Left ventricle myocardium inferior (tissue), 1 donor: ENCODE measurements around the gene NUCB1. TPM values are rescaled to one million over a fixed set of nuclear protein-coding genes. Genes with fewer than 3 reads are reported as not detected.
"Not testable (repeated sequence)": the region's sequence is repeated elsewhere in the genome, so short reads cannot be mapped to it uniquely, and the experiment has no call there.

Experiments
- DNase-seq: peaks from one replicate; pipeline ENCODE4 v3.0.0-alpha.2; 2020
- H3K27ac ChIP-seq: fragments of 200-600 bp; replicated peaks from 2 replicates; pipeline ENCODE4 v1.8.0; 2021
- H3K27me3 ChIP-seq: fragments of 200-600 bp; 2 replicates; pipeline ENCODE4 v1.8.0; 2021; ENCODE audit warnings: low read depth
- H3K36me3 ChIP-seq: fragments of 200-600 bp; 2 replicates; pipeline ENCODE4 v1.8.0; 2021
- H3K4me1 ChIP-seq: fragments of 200-600 bp; 2 replicates; pipeline ENCODE4 v1.8.0; 2021
- H3K4me3 ChIP-seq: fragments of 200-600 bp; 2 replicates; pipeline ENCODE4 v1.8.0; 2021; ENCODE audit warnings: mild to moderate bottlenecking, moderate library complexity
- H3K9me3 ChIP-seq: fragments of 200-600 bp; replicated peaks from 2 replicates; pipeline ENCODE4 v1.8.0; 2021
- intact Hi-C: fragments of 100-400 bp; cut with micrococcal nuclease; formaldehyde crosslinking; loops from one replicate; pipeline ENCODE4 v1.11.0; 2022
- total RNA-seq: library from RNA; stranded (reverse); fragmentation: NEBNext Ultra II Directional; extraction: Animal tissue kit (Norgen Biotek cat#: 25700); gene quantifications from one replicate; pipeline ENCODE4 v1.2.1, GENCODE V29; 2021
- TF ChIP-seq, protein P1 (sequence below): fragments of 200-600 bp; IDR thresholded peaks from 2 replicates; pipeline ENCODE4 v1.8.0; 2021; ENCODE audit warnings: antibody characterized with exemption, mild to moderate bottlenecking, borderline replicate concordance
- donor health status: DM: no; HTN: yes; CAD: no; lungs with severe emphysema.

NUCB1 gene
- total RNA-seq, 1 donor from 2014 or later, result 221 TPM

DNA sequence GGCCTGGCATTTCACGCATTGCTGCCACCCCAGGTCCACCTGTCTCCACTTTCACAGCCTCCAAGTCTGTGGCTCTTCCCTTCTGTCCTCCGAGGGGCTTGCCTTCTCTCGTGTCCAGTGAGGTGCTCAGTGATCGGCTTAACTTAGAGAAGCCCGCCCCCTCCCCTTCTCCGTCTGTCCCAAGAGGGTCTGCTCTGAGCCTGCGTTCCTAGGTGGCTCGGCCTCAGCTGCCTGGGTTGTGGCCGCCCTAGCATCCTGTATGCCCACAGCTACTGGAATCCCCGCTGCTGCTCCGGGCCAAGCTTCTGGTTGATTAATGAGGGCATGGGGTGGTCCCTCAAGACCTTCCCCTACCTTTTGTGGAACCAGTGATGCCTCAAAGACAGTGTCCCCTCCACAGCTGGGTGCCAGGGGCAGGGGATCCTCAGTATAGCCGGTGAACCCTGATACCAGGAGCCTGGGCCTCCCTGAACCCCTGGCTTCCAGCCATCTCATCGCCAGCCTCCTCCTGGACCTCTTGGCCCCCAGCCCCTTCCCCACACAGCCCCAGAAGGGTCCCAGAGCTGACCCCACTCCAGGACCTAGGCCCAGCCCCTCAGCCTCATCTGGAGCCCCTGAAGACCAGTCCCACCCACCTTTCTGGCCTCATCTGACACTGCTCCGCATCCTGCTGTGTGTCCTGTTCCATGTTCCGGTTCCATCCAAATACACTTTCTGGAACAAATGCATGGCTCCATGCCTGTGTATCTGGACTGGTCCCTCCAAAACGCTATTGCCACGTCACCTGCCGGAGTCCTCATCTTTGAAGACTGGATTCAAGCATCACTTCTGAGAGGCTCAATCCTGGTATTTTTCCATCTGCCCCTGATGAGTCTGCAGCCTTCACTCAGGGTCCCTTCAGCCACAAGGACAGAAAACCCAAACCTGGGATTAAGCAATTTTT is 22.7 kb downstream of the NUCB1 start:
- H3K4me3 ChIP-seq, result no peak overlapping the region
- no peaks in the 10 kb centered on the region for H3K9me3 ChIP-seq
- TF ChIP-seq, protein P1, sequence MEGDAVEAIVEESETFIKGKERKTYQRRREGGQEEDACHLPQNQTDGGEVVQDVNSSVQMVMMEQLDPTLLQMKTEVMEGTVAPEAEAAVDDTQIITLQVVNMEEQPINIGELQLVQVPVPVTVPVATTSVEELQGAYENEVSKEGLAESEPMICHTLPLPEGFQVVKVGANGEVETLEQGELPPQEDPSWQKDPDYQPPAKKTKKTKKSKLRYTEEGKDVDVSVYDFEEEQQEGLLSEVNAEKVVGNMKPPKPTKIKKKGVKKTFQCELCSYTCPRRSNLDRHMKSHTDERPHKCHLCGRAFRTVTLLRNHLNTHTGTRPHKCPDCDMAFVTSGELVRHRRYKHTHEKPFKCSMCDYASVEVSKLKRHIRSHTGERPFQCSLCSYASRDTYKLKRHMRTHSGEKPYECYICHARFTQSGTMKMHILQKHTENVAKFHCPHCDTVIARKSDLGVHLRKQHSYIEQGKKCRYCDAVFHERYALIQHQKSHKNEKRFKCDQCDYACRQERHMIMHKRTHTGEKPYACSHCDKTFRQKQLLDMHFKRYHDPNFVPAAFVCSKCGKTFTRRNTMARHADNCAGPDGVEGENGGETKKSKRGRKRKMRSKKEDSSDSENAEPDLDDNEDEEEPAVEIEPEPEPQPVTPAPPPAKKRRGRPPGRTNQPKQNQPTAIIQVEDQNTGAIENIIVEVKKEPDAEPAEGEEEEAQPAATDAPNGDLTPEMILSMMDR, result no peak
- intact Hi-C loops, result no loop called here
- H3K27ac ChIP-seq, result no peak overlapping the region
- no peaks in the 10 kb centered on the region for H3K27me3 ChIP-seq
- H3K36me3 ChIP-seq, result peaks cover 46% of the 10 kb centered on the region
- DNase-seq, result no peak
- peaks cover 7% of the 10 kb centered on the region for H3K4me1 ChIP-seq

DNA sequence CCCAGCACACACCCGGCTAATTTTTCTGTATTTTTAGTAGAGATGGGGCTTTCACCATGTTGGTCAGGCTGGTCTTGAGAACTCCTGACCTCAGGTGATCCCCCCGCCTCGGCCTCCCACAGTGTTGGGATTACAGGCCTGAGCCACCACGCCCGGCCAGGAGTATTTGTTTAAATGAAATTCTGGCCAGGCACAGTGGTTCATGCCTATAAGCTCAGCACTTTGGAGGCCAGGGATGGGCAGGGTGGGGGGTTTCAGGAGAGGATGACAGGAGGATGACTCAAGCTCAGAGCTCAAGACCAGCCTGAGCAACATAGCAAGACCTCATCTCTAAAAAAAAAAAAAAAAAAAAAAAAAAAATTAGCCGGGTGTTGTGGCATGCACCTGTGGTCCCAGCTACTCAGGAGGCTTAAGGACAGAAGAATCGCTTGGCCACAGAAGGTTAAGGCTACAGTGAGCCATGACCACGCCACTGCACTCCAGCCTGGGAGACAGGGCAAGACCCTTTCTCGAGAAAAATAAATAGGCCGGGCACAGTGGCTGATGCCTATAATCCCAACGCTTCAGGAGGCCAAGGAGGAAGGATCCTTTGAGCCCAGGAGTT is 25.2 kb downstream of the NUCB1 start:
- H3K27ac ChIP-seq, result no peak overlapping the region

DNA sequence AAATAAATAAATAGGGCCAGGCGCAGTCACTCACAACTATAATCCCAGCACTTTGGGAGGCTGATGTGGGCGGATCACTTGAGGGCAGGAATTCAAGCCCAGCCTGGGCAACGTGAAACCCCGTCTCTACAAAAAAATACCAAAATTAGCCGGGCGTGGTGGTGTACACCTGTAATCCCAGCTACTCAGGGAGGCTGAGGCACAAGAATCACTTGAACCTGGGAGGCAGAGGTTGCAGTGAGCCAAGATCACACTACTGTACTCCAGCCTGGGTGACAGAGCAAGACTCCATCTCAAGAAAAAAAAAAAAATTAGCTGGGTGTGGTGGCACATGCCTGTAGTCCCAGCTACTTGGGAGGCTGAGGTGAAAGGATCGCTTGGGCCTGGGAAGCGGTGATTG is 25.8 kb downstream of the NUCB1 start:
- intact Hi-C loops, H3K27me3 ChIP-seq, H3K4me3 ChIP-seq, H3K4me1 ChIP-seq, DNase-seq, H3K9me3 ChIP-seq, H3K27ac ChIP-seq: not testable (repeated sequence)
- H3K36me3 ChIP-seq, result peaks cover 17% of the 10 kb centered on the region

More for the DNA sequence above, 25.2 kb downstream of the NUCB1 start:
- Histone ChIP-seq H3K4me3 (no peak overlapping the region), H3K4me1 (peaks cover 7% of the 10 kb centered on the region), H3K36me3 (peaks cover 23% of the 10 kb centered on the region), H3K27me3 (no peaks in the 10 kb centered on the region), H3K9me3 (no peaks in the 10 kb centered on the region)
- TF ChIP-seq, protein P1, result no peak
- intact Hi-C loops, result no loop called here
- DNase-seq, result no peak

DNA sequence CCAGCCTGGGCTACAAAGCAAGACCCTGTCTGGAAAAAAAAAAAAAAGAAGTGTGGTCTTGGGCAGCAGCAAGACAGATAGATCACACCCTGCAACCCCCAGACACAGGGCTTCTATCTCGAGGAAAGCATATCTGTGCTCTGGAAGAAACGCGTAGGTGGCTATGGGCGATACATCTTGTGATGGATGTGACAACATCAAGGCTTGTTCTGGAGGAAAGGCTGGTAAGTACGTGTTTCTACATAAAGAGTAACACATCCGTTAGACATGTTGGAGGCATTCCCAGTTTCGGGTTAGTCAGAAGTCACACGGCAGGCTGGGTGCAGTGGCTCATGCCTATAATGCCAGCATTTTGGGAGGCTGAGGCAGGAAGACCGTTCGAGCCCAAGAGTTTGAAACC is 26.8 kb downstream of the NUCB1 start:
- H3K9me3 ChIP-seq, result no peaks in the 10 kb centered on the region
- no peak overlapping the region for H3K4me3 ChIP-seq
- TF ChIP-seq, protein P1, result no peak
- no peak overlapping the region for H3K27ac ChIP-seq
- H3K36me3 ChIP-seq, result peaks cover 8% of the 10 kb centered on the region
- no peak for DNase-seq
- no peaks in the 10 kb centered on the region for H3K27me3 ChIP-seq
- intact Hi-C loops, result no loop called here
- peaks cover 7% of the 10 kb centered on the region for H3K4me1 ChIP-seq

DNA sequence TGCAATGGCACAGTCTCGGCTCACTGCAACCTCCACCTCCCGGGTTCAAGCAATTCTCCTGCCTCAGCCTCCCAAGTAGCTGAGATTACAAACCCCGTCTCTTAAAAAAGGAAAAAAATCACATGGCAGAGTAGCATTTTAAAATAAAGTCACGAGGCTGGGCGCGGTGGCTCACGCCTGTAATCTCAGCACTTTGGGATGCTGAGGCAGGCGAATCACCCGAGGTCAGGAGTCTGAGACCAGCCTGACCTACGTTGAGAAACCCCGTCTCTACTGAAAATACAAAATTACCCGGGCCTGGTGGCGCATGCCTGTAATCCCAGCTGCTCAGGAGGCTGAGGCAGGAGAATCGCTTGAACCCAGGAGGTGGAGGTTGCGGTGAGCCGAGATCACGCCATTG is 27.6 kb downstream of the NUCB1 start:
- H3K27ac ChIP-seq, H3K9me3 ChIP-seq, H3K36me3 ChIP-seq, DNase-seq, intact Hi-C loops, H3K4me1 ChIP-seq, H3K4me3 ChIP-seq, H3K27me3 ChIP-seq: not testable (repeated sequence)

DNA sequence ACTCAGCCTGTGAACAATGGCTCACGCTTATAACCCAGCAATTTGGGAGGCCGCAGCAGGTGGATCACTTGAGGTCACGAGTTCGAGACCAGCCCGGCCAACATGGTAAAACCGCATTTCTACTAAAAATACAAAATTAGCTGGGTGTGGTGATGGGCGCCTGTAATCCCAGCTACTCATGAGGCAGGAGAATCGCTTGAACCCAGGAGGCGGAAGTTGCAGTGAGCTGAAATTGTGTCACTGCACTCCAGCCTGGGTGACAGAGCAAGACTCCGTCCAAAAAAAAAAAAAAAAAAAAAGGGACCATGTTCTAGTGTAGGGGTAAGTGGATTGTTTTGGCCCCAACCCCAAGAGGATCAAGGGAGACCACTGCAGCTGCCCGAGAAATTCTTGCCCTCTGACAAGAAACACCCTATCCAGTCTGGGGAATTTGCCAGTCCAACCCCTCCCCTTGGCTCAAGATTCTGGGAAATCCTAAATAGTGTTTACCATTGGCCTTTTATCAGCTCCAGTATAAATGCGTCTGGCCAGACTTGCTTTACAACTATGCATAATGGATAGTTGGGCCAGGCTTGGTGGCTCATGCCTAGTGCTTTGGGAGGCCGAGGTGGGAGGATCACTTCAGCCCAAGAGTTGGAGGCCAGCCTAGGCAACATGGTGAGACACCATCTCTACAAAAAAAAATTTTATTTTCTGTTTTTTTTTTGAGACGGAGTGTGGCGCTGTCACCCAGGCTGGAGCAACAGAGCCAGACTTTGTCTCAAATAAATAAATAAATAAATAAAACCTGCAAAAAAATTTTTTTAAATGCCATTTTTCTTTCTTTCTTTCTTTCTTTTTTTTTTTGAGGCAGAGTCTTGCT is 28.3 kb downstream of the NUCB1 start:
- Histone ChIP-seq H3K27ac (no peak overlapping the region), H3K27me3 (no peaks in the 10 kb centered on the region), H3K4me1 (peaks cover 12% of the 10 kb centered on the region), H3K4me3 (no peak overlapping the region), H3K9me3 (no peaks in the 10 kb centered on the region), H3K36me3 (no peaks in the 10 kb centered on the region)
- TF ChIP-seq, protein P1, result no peak
- intact Hi-C loops, result no loop called here
- no peak for DNase-seq
